HS-27A (cell line): ENCODE results near the gene B3GAT2.

Experiments
- DNase-seq: peaks from one replicate; pipeline ENCODE4 v3.0.0-alpha.2; 2012; ENCODE audit warnings: low read depth, missing footprints

Gene B3GAT2

GRCh38 chr6:70842541-70842940 lies 114.3 kb downstream of the B3GAT2 start:
- DNase-seq: no peak

GRCh38 chr6:70841112-70841511 lies 115.7 kb downstream of the B3GAT2 start:
- no peak for DNase-seq

- no peak for DNase-seq
Observed at GRCh38 chr6:70839286-70840266, 117.3 kb downstream of the B3GAT2 start.

- DNase-seq: no peak
Observed at GRCh38 chr6:70838907-70839285, 118.0 kb downstream of the B3GAT2 start.

GRCh38 chr6:70834520-70834919 lies 122.3 kb downstream of the B3GAT2 start:
- DNase-seq: no peak

GRCh38 chr6:70831427-70831826 lies 125.4 kb downstream of the B3GAT2 start:
- DNase-seq: no peak

- no peak for DNase-seq
Observed at GRCh38 chr6:70823651-70824050, 133.2 kb downstream of the B3GAT2 start.

GRCh38 chr6:70821751-70822150 lies 135.1 kb downstream of the B3GAT2 start:
- no peak for DNase-seq

GRCh38 chr6:70820778-70821177 lies 136.1 kb downstream of the B3GAT2 start:
- no peak for DNase-seq

GRCh38 chr6:70819646-70820045 lies 137.2 kb downstream of the B3GAT2 start:
- no peak for DNase-seq

- no peak for DNase-seq
Observed at GRCh38 chr6:70813885-70814284, 143.0 kb downstream of the B3GAT2 start.

GRCh38 chr6:70811788-70812187 lies 145.1 kb downstream of the B3GAT2 start:
- no peak for DNase-seq
